ENCODE results near the gene CD109. TPM values are rescaled to one million over a fixed set of nuclear protein-coding genes. Genes with fewer than 3 reads are reported as not detected.
A peak's percentile ranks its signal among the peaks of the same experiment; 100 is the strongest.

CD109 gene
- total RNA-seq, 4 donors from 2014 or later, result 1.3 to 3.8 (median 2.8) TPM

DNA sequence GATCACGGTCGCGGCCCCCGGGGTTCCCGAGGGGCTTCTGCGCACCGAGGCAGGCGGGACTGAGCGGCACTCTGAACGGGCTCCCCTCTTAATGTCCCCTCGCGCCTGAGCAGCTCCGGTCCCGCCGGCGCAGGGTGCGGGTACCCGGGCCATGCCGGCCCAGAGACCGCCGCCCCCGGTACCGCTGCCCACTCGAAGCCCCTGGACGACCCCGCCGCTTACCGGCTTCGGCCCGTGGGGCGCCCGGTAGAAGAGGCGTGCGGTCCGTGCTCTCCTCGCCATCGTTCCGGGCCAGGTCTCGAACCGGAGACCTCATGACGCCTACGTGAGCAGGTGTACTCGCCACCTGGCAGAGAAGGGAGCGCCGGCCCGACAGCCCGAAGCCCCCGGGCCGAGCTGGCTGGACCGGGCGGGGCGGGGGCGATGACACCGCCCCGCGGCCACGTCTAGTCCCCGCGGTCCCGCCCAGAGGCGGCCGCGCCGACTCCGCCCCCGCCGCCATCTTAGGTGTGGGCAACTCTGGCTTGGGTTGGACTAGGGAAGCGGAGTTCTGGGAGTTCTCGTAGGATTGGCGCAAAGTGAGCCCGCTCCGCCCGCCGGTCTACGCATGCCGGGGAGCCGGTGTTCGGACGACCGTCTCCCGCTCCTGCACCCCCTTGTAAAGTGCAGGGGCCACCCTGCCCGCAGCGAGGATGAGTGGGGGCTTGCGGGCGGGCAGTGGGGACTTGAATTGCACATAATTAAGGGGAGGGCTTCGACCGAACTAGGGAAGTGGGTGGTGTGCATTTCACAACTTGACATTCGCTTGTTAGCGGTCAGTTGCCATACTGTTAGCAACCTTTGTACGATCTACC is 42.2 kb upstream of the CD109 start, which contains the start of gene SLC17A5:
TSS of gene SLC17A5 (minus strand) at position 422 of the 854 bp plus-strand sequence. CDS start at position 316, 106 bp downstream.
- intact Hi-C loops (cut with DNase I; ENCODE audit: low total_unique reads), result loop anchor here (1.0 to 5.0 kb wide), 6 partner anchors 133 to 1949 kb away; partner anchors contain the start of genes COX7A2, EEF1A1, MTO1 and SENP6
- peak; percentile 64 to 76 for TF ChIP-seq POLR2A (IDR thresholded peaks at IDR 0.05)
- TF ChIP-seq, protein P1, sequence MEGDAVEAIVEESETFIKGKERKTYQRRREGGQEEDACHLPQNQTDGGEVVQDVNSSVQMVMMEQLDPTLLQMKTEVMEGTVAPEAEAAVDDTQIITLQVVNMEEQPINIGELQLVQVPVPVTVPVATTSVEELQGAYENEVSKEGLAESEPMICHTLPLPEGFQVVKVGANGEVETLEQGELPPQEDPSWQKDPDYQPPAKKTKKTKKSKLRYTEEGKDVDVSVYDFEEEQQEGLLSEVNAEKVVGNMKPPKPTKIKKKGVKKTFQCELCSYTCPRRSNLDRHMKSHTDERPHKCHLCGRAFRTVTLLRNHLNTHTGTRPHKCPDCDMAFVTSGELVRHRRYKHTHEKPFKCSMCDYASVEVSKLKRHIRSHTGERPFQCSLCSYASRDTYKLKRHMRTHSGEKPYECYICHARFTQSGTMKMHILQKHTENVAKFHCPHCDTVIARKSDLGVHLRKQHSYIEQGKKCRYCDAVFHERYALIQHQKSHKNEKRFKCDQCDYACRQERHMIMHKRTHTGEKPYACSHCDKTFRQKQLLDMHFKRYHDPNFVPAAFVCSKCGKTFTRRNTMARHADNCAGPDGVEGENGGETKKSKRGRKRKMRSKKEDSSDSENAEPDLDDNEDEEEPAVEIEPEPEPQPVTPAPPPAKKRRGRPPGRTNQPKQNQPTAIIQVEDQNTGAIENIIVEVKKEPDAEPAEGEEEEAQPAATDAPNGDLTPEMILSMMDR (IDR thresholded peaks at IDR 0.05 in 4 of 5, conservative IDR thresholded peaks at IDR 0.05 in 1 of 5), result peak in 2 of 5 experiments; percentile 6 to 7
- H3K4me1 ChIP-seq, result peaks cover 18% of the 10 kb centered on the region in 2 donors
- peak within 1 kb of the TSS; percentile 83 to 99 (median 97) for H3K4me3 ChIP-seq
- peak; percentile 93 to 94 for ATAC-seq
- no peaks in the 10 kb centered on the region for H3K9me3 ChIP-seq
- H3K36me3 ChIP-seq, result peaks cover 0 to 6% of the 10 kb centered on the region in 2 donors
- DNase-seq, result peak; percentile 89 to 96
- peak within 1 kb of the TSS; percentile 96 to 99 (median 98) for H3K27ac ChIP-seq
- no peaks in the 10 kb centered on the region for H3K27me3 ChIP-seq
- in situ Hi-C loops (cut with MboI; ENCODE audit: low sequenced_read_pairs in 4 of 4), result loop anchor here in 1 of 4 donors (25.0 kb wide), 1 partner anchor 1559 kb away; the partner anchor contains the start of gene COL12A1

DNA sequence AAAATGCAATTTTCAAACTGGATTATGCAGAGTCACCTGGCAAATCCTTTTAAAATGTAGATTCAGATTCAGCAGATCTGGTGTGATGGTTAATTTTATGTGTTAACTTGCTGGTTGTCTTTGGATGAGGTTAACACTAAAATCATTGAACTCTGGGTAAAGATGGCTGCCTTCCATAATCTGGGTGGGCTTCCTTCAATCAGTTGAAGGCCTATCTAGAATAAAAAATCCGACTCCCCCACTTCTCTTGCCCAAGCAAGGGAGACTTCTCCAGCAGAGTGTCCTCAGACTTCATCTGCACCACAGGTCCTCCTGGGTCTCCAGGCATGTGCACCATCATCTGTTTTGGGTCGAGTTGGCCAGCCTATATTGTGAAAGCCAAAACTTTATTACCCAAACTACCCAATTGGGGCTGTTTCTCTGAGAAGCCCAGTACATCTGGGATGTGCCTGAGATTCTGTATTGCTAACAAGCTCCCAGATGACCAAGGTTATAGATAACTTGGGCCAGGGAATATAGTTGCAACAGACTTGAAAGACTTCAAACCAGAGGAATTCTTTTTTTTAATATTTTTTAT is 40.6 kb upstream of the CD109 start:
- no peaks in the 10 kb centered on the region for H3K27me3 ChIP-seq
- TF ChIP-seq, protein P1 (IDR thresholded peaks at IDR 0.05 in 4 of 5, conservative IDR thresholded peaks at IDR 0.05 in 1 of 5), result no peak
- no peak for TF ChIP-seq POLR2A (IDR thresholded peaks at IDR 0.05)
- no peak for DNase-seq
- no peaks in the 10 kb centered on the region for H3K36me3 ChIP-seq
- peak overlapping the region; percentile 96 to 99 (median 98) for H3K27ac ChIP-seq
- intact Hi-C loops (cut with DNase I; ENCODE audit: low total_unique reads) (no loop called here), in situ Hi-C loops (cut with MboI; ENCODE audit: low sequenced_read_pairs in 4 of 4) (loop anchor here in 1 of 4 donors (25.0 kb wide), 1 partner anchor 1557 kb away; the partner anchor contains the start of gene COL12A1)
- ATAC-seq, result no peak
- H3K4me1 ChIP-seq, result peaks cover 18% of the 10 kb centered on the region in 2 donors
- no peaks in the 10 kb centered on the region for H3K9me3 ChIP-seq
- H3K4me3 ChIP-seq, result no peak overlapping the region

DNA sequence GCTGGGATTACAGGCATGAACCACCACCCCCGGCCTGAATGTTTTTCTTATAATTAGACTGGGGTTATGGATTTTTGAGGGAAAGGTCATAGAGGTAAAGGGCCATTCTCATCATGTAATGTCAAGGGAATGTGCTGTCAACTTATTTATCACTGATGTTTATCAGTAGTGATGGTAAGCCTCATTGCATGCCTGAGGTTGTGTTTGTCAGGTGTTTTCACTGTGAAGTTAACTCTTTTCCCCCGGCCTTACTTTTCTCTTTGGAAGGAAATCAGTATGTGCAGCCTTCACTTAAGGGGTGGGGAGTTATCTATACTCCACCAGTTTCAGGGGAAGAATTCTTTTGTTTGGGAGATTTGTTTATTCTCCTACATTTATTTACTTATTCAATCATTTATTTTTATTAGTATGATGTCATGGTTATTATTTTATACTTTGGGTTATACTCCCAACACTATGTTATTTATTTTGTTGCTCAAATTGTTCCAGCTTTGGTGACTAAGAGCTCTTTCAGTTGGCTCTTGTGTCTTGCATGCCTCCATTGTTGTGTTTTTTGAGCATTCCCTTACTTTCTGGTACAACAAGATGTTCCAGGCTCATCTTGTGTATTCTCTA is 39.4 kb upstream of the CD109 start:
- in situ Hi-C loops (cut with MboI; ENCODE audit: low sequenced_read_pairs in 4 of 4) (loop anchor here in 1 of 4 donors (25.0 kb wide), 1 partner anchor 1556 kb away; the partner anchor contains the start of gene COL12A1), intact Hi-C loops (cut with DNase I; ENCODE audit: low total_unique reads) (no loop called here)
- no peak for DNase-seq
- Histone ChIP-seq H3K4me1 (peaks cover 18% of the 10 kb centered on the region in 2 donors), H3K27me3 (no peaks in the 10 kb centered on the region), H3K9me3 (no peaks in the 10 kb centered on the region), H3K27ac (no peak overlapping the region), H3K4me3 (no peak overlapping the region), H3K36me3 (no peaks in the 10 kb centered on the region)
- no peak for TF ChIP-seq POLR2A (IDR thresholded peaks at IDR 0.05)
- TF ChIP-seq, protein P1 (IDR thresholded peaks at IDR 0.05 in 4 of 5, conservative IDR thresholded peaks at IDR 0.05 in 1 of 5), result no peak
- no peak for ATAC-seq

DNA sequence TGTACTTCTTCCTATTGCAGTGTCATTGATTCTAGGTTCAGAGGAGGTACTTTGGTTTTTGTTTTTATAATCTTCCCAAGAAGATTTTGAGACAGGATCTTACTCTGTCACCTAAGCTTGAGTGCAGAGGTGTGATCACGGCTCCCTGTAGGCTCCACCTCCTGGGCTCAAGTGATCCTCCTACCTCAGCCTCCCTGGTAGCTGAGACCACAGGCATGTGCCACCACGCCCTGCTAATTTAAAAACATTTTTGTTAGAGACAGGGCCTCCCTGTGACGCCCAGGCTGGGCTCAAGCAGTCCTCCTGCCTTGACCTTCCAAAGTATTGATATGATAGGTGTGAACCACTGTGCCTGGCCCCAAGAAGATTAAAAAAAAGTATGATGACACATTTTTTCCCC is 38.8 kb upstream of the CD109 start:
- no peaks in the 10 kb centered on the region for H3K36me3 ChIP-seq
- in situ Hi-C loops (cut with MboI; ENCODE audit: low sequenced_read_pairs in 4 of 4), result loop anchor here in 1 of 4 donors (25.0 kb wide), 1 partner anchor 1555 kb away; the partner anchor contains the start of gene COL12A1
- intact Hi-C loops (cut with DNase I; ENCODE audit: low total_unique reads), result no loop called here
- H3K27me3 ChIP-seq, result no peaks in the 10 kb centered on the region
- no peak for TF ChIP-seq POLR2A (IDR thresholded peaks at IDR 0.05)
- TF ChIP-seq, protein P1 (IDR thresholded peaks at IDR 0.05 in 4 of 5, conservative IDR thresholded peaks at IDR 0.05 in 1 of 5), result no peak
- H3K4me3 ChIP-seq, result no peak overlapping the region
- H3K9me3 ChIP-seq, result no peaks in the 10 kb centered on the region
- H3K4me1 ChIP-seq, result peaks cover 16 to 18% of the 10 kb centered on the region in 2 donors
- no peak overlapping the region for H3K27ac ChIP-seq
- ATAC-seq, result no peak
- no peak for DNase-seq

Data from gastrocnemius medialis (tissue), 4 donors.